SW 1271 (cell line): Measurements from ENCODE around the gene ABCC5.
"Not testable (repeated sequence)": the region's sequence is repeated elsewhere in the genome, so short reads cannot be mapped to it uniquely, and the experiment has no call there.

Experiments used
- DNase-seq, 2 experiments: peaks; one replicate each; lab custom pipeline; 2025; lab: John Stamatoyannopoulos, UW

The ABCC5 gene

DNA sequence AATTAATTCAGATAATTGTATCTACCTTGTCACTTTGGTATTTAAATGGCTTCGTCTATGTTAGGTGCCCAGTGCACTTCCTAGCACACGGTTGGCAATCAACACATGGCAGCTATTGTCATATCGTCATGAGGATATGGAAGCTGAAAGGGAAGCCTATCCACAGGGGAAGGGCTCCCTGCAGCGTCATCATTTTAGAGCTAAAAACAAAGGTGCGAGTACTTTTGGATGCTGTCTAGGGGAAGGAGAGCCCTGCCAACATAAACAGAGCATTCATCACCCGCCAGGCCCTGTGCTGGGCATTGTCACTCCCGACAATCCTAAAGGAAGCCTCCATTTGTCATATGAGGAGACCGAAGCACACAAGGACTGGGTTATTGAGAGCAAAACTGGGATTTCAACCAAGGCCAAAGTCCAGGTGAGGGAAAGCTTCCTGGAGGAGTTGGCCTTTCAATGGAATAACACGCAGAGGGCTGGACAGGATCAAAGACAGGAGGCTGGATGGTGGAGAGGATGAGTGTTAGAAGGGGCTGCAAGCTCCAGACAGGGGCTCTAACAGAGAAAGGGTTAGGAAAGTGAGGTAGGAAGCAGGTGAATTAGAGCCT, 125.0 kb downstream of the ABCC5 start:
- no peak for DNase-seq

DNA sequence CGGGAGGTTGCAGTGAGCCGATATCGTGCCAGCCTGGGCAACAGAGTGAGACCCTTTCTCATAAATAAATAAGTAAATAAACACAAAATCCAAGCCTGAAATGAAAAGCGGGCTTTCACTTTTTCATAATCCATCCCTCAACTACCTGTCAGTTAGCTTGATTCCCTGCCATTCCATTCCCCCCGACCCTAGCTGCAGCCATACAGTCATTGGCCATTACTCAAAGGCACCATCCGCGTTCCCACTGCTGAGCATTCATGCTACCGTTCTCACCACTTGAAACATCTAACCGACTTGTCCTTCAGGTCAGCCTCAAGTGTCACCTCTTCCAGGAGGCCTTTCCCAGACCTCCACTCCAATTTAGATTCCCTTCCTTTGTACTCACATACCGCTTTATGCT, 131.9 kb downstream of the ABCC5 start:
- no peak for DNase-seq

DNA sequence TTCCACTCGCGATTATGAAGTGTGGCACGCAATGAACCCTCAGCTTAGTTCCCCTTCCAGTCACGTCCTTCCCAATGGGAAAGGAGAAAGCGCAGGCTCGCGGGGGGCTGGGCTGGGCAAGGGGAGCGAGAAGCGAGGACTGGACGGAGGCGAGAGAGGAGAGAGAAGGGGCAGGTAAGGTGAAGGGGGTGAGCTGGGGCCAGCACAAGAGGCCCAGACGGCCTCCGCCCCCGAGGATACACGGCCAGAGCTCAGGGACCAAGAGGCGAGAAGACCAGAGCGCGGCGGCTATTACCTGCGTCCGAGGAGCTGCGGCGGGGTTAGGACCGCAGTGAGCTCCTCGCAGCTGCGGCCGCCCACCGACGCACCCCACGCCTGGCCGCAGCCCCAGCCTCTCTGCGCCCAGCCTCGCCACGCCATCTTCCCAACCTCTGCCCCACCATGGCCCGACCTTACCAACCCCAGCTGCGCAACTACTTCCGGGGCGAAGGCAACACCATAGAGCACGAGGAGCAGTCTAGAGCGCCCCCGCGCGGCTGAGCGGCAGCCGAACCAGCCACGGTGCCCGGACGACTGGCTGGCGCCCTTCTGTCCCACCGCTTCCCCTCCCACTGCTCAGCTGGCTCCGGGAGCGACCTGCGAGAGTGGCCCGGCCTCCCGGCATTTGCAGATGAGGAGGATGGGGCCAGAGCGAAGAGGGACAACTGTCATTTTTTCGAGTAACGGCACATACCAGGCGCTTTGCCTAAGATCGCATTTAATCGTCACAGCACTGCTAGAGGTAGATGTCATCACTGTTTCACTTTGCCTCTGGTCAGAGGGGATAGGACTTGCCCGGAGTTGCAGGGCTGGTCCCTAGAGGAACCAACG, 133.0 kb downstream of the ABCC5 start, which contains the start of gene PARL:
Gene PARL, minus strand, starts transcription at position 454 of the 870 bp plus-strand sequence. Its CDS starts 34 bp downstream, at position 420.
- peak; percentile 76 to 95 for DNase-seq

DNA sequence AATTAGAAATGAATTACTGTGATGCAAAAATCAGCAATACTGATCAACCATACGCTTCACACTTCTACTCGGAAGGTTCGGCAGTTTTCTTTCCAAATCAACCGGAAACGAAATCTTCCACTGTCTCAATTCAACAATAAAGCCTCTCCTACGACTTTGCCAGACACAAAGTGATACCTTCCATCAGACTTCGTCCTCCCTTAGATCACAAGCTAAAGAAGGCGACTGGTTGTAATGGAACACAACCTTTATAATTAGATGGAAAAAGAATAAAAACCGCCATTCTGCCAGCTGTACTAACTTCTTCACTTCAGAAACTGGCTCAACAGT, 133.6 kb downstream of the ABCC5 start:
- no peak for DNase-seq

DNA sequence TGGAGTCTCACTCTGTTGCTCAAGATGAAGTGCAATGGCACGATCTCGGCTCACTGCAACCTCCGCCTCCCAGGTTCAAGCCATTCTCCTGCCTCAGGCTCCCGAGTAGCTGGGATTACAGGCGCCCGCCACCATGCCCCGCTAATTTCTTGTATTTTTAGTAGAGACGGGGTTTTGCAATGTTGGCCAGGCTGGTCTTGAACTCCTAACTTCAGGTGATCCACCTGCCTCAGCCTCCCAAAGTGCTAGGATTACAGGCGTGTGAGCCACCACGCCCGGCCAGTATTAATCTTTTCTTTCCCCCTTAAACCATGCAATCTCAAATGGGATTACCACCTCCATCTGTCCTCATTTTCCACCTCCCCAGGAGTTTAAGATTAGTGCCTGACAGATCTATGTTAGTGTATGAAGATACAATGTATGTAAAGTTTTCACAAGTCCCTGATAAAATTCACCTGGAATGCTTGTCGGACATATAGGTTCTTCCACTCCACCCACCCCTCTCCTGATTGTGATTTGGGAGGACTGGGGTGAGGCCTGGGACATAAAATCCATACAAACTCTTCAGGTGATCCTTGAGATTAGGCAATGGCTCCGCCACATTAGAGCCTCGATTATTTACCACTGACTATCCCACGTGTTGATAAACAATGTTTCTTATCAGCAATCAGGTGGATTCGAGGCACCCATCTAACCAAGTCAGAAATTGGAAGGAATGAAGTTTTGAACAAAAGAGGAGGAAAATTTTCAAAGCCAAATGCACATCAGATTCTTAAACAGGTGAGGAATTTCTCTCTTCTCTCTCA, 134.2 kb downstream of the ABCC5 start:
- DNase-seq: no peak

DNA sequence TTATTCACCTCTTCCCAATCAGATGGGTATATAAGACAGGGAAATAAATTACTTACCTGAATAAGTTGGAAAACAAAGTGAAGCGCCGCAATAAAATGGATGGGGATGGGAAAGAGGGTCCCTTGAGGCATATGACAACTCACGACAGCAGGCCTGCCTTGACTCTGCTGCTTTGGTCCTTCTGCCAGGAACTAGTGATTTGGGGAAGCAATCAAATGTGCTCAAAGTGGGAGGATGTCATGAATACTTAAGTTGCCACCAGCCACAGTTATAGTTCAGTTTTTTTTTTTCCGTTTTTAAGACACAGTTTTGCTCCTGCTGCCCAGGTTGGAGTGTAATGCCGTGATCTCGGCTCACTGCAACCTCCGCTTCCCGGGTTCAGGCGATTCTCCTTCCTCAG, 137.6 kb downstream of the ABCC5 start:
- no peak for DNase-seq

DNA sequence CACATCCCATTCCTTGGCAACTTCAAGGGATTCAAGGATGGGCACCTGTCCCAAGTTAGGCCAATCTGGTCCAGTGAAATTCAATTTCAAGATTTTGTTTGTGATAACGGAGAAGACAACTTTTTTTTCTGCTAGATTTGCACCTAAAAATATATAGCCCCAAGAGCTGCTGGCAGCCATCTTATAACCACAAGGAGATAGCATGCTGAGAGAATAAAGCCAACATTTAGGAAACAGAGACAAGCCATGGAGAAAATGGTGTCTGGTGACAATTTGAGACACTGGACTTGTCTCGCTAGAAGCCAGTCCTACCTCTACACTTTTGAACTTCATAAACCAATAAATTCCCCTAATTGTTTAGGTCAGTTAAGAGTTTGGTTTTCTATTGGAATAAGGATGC, 138.4 kb downstream of the ABCC5 start:
- no peak for DNase-seq

DNA sequence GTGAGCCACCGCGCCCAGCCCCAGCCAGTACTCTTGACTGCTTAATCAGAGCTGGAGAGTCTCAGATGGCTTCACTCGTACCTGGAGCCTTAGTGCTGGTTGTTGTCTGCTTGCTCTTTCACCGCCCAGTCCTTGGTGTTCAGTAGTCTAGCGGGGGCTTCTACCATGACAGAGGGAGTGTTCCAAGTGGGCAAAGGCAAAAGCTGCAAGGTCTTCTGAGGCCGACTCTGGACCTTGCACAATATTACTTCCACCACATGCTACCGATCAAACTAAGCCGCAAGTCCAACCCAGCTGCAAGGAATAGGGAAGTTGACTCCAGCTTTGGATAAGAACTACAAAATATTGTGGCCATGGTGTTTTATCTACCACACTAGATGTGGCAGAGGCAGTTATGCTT, 139.6 kb downstream of the ABCC5 start:
- DNase-seq: no peak

DNA sequence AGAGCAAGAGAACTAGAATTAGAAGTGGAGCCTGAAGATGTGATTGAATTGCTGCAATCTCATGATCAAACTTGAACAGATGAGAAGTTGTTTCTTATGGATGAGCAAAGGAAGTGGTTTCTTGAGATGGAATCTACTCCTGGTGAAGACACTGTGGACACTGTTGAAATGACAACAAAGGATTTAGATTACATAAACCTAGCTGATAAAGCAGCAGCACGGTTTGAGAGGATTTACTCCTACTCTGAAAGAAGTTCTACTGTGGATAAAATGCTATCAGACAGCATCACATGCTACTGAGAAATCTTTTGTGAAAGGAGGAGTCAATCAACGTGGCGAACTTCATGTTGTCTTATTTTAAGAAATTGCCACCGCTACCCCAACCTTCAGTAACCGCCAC, 140.5 kb downstream of the ABCC5 start:
- not testable (repeated sequence) for DNase-seq

DNA sequence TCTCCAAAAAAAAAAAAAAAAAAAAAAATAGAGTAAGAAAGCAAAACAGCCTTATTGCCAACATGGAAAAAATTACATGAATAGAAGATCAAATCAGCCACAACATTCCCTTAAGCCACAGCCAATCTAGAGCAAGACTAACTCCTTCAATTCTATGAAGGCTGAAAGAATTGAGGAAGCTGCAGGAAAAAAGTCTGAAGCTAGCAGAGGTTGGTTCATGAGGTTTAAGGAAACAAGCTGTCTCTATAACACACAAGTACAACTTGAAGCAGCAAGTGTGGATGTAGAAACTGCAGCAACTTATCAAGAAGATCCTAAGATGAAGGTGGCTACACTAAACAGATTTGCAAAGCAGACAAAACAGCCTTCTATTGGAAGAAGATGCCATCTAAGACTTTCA, 142.3 kb downstream of the ABCC5 start:
- DNase-seq: no peak

DNA sequence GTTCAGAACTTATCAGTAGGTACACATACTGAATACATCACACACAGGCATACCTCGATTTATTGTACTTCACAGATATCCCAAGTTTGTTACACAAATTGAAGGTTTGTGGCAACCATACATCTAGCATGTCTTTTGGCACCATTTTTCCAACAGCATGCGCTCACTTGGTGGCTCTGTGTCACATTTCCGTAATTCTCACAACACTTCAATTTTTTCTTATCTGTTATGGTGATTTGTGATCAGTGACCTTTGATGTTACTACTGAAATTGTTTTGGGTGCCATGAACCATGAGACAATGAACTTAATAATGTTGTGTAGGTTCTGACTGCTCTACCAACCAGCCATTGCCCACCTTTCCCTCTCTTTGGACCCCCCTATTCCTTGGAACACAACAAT, 143.8 kb downstream of the ABCC5 start:
- DNase-seq: no peak

DNA sequence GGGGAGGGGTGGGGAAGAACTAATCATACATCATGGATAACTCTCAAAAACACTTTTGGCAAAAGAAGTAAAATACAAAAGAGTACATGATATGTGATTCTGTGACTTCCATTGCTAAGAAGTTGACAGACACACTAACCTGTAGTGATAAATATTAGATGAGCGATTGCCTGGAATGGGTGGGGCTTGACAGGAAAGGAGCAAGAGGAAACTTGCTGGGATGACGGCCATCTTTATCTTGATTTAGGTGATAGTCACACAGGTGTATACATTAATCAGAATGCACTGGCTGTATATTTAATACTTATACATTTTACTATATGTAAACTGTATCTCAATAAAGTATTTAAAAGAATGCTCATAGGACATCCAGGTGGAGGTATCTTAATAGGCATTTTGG, 146.1 kb downstream of the ABCC5 start:
- no peak for DNase-seq

DNA sequence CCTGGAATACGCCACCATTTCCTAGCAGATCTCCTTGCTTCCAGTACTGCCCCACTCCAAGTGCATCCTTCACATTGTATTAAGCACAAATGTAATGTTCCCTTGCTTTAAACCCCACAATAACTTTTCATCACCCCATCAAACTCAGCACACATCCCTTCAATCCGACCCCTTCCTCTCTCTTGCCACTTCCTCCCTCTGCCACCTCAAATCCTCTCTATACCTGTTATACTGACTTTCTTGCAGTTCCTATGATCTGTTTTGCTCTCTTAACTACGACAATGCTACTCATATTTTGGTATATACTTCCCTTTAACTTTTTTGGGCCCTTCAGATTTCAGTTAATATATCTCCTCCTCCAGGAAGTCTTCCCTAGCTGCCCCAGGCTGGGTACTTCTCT, 147.1 kb downstream of the ABCC5 start:
- DNase-seq: no peak
